Trophoblast cell (in vitro differentiated cells and primary cell): ENCODE results near the gene TOR1AIP1.

Experiments
- DNase-seq, 2 donors: peaks; one replicate each; pipeline ENCODE4 v3.0.0-alpha.2; 2016
- H2AFZ ChIP-seq: 2 replicates; pipeline ENCODE4 v1.6.1; 2013; ENCODE audit warnings: low read length, moderate library complexity, mild to moderate bottlenecking; ENCODE audit not compliant: insufficient read depth, poor library complexity
- H2AK5ac ChIP-seq: 2 replicates; pipeline ENCODE4 v1.6.1; 2013; ENCODE audit warnings: mild to moderate bottlenecking, low read length
- H2BK120ac ChIP-seq: 2 replicates; pipeline ENCODE4 v1.6.1; 2013; ENCODE audit warnings: low read length, mild to moderate bottlenecking, moderate library complexity; ENCODE audit not compliant: insufficient read depth, poor library complexity
- H2BK12ac ChIP-seq: 2 replicates; pipeline ENCODE4 v1.6.1; 2013; ENCODE audit warnings: mild to moderate bottlenecking, low read length, moderate library complexity
- H2BK5ac ChIP-seq: 2 replicates; pipeline ENCODE4 v1.6.1; 2013; ENCODE audit warnings: low read length, low read depth, moderate library complexity, mild to moderate bottlenecking; ENCODE audit not compliant: poor library complexity
- H3K14ac ChIP-seq: 2 replicates; pipeline ENCODE4 v1.6.1; 2013; ENCODE audit warnings: mild to moderate bottlenecking, low read length
- H3K18ac ChIP-seq: 2 replicates; pipeline ENCODE4 v1.6.1; 2013; ENCODE audit warnings: mild to moderate bottlenecking, low read length
- H3K23ac ChIP-seq: 2 replicates; pipeline ENCODE4 v1.6.1; 2013; ENCODE audit warnings: low read length
- H3K27ac ChIP-seq: 2 replicates; pipeline ENCODE4 v1.5.1; 2013; ENCODE audit warnings: low read depth, mild to moderate bottlenecking, inconsistent platforms, low read length, moderate library complexity
- H3K27me3 ChIP-seq: 2 replicates; pipeline ENCODE4 v1.6.1; 2013; ENCODE audit warnings: inconsistent platforms, mild to moderate bottlenecking, low read length, moderate library complexity; ENCODE audit not compliant: insufficient read depth
- H3K36me3 ChIP-seq, 2 experiments: 1 replicate in 1 of 2; 2 replicates in 1 of 2; pipeline ENCODE4 v1.6.1; 2013; ENCODE audit warnings: low read length in 2 of 2, mild to moderate bottlenecking in 2 of 2, moderate library complexity in 1 of 2; ENCODE audit not compliant: insufficient read depth in 2 of 2, control insufficient read depth in 1 of 2
- H3K4ac ChIP-seq: 2 replicates; pipeline ENCODE4 v1.6.1; 2013; ENCODE audit warnings: low read depth, mild to moderate bottlenecking, low read length, moderate library complexity
- H3K4me1 ChIP-seq, 2 experiments: 1 replicate in 1 of 2; 2 replicates in 1 of 2; pipeline ENCODE4 v1.6.1; 2013; ENCODE audit warnings: low read length in 2 of 2, mild to moderate bottlenecking in 2 of 2, moderate library complexity in 1 of 2; ENCODE audit not compliant: insufficient read depth in 2 of 2, control insufficient read depth in 1 of 2
- H3K4me2 ChIP-seq: 2 replicates; pipeline ENCODE4 v1.6.1; 2013; ENCODE audit warnings: inconsistent platforms, mild to moderate bottlenecking, low read length, moderate library complexity
- H3K4me3 ChIP-seq: 2 replicates; pipeline ENCODE4 v1.5.1; 2013; ENCODE audit warnings: mild to moderate bottlenecking, low read depth, low read length, inconsistent platforms
- H3K79me1 ChIP-seq: one replicate; pipeline ENCODE4 v1.6.1; 2013; ENCODE audit warnings: low read length
- H3K79me2 ChIP-seq: 2 replicates; pipeline ENCODE4 v1.6.1; 2013; ENCODE audit warnings: low read length, mild to moderate bottlenecking; ENCODE audit not compliant: control insufficient read depth, insufficient read depth, poor library complexity
- H3K9ac ChIP-seq: 2 replicates; pipeline ENCODE4 v1.6.1; 2013; ENCODE audit warnings: mild to moderate bottlenecking, low read length
- H3K9me3 ChIP-seq: 2 replicates; pipeline ENCODE4 v1.6.1; 2013; ENCODE audit warnings: low read depth, mild to moderate bottlenecking, control low read depth, inconsistent platforms, low read length; ENCODE audit not compliant: insufficient read depth
- H4K12ac ChIP-seq: 2 replicates; pipeline ENCODE4 v1.6.1; 2013; ENCODE audit warnings: low read depth, mild to moderate bottlenecking, low read length, moderate library complexity
- H4K8ac ChIP-seq: 2 replicates; pipeline ENCODE4 v1.6.1; 2013; ENCODE audit warnings: low read depth, mild to moderate bottlenecking, low read length, moderate library complexity
- H4K91ac ChIP-seq: one replicate; pipeline ENCODE4 v1.6.1; 2013; ENCODE audit warnings: low read depth, mild to moderate bottlenecking, low read length, moderate library complexity
- WGBS: extraction: QIAGEN DNeasy Blood & Tissue Kit; methylation state at CpG from one replicate; pipeline ENCODE4 v1.1.7; 2013; ENCODE audit warnings: missing lambda C conversion rate; ENCODE audit not compliant: insufficient read length, insufficient coverage; ENCODE audit errors: extremely low coverage; 5-methylcytosine and 5-hydroxymethylcytosine counted together

Gene TOR1AIP1

DNA sequence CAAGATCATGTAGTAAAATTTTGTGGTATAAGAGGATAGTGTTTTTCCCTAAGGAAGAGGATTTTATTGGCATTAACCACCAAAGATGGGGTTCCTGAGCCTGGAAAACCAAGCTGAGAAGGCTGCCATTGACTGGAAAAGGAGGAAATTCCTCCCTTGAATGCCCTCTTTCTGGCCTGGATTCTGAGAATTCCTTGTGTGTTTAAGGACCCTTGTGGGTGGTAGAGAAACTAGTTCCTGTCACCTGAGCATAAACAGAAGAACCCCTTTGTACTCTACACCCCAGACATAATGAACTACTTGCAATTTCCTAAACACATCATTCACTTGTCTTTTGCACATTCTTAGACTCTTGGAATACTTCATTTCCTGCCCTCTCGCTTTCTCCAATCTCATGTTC lies 39.4 kb downstream of the TOR1AIP1 start:
- peaks cover 0 to 9% of the 10 kb centered on the region in 2 experiments for H3K36me3 ChIP-seq
- no peaks in the 10 kb centered on the region for H3K9me3 ChIP-seq
- peaks cover 2% of the 10 kb centered on the region in 2 experiments for H3K4me1 ChIP-seq
- WGBS: no CpG with 5 or more reads among the region's 1 CpG
- no peak overlapping the region for H3K23ac ChIP-seq
- no peaks in the 10 kb centered on the region for H3K79me1 ChIP-seq
- no peak overlapping the region for H2BK120ac ChIP-seq
- H3K27ac ChIP-seq: no peak overlapping the region
- no peak overlapping the region for H4K12ac ChIP-seq
- no peak overlapping the region for H2AK5ac ChIP-seq
- H3K14ac ChIP-seq: no peak overlapping the region
- no peak overlapping the region for H4K91ac ChIP-seq
- DNase-seq: no peak
- no peak overlapping the region for H3K9ac ChIP-seq
- H3K4ac ChIP-seq: no peak overlapping the region
- no peak overlapping the region for H2AFZ ChIP-seq
- H3K4me2 ChIP-seq: no peak overlapping the region
- no peak overlapping the region for H3K18ac ChIP-seq
- H3K79me2 ChIP-seq: no peaks in the 10 kb centered on the region
- H3K4me3 ChIP-seq: no peak overlapping the region
- H4K8ac ChIP-seq: no peak overlapping the region
- no peak overlapping the region for H2BK12ac ChIP-seq
- H3K27me3 ChIP-seq: no peaks in the 10 kb centered on the region
- H2BK5ac ChIP-seq: no peak overlapping the region

GRCh38 chr1:179921981-179922872 lies 40.1 kb downstream of the TOR1AIP1 start:
- H2AK5ac ChIP-seq: no peak overlapping the region
- H3K4me3 ChIP-seq: no peak overlapping the region
- no peak overlapping the region for H4K8ac ChIP-seq
- H3K23ac ChIP-seq: no peak overlapping the region
- no peak overlapping the region for H4K12ac ChIP-seq
- no peak overlapping the region for H3K18ac ChIP-seq
- H2BK12ac ChIP-seq: no peak overlapping the region
- no peak overlapping the region for H3K9ac ChIP-seq
- H3K4me2 ChIP-seq: no peak overlapping the region
- no peaks in the 10 kb centered on the region for H3K27me3 ChIP-seq
- no peak overlapping the region for H2AFZ ChIP-seq
- no peak overlapping the region for H3K27ac ChIP-seq
- peaks cover 2% of the 10 kb centered on the region in 2 experiments for H3K4me1 ChIP-seq
- no peak overlapping the region for H2BK5ac ChIP-seq
- H3K9me3 ChIP-seq: no peaks in the 10 kb centered on the region
- H3K4ac ChIP-seq: no peak overlapping the region
- WGBS: no CpG with 5 or more reads among the region's 8 CpGs
- H3K79me2 ChIP-seq: no peaks in the 10 kb centered on the region
- no peaks in the 10 kb centered on the region for H3K79me1 ChIP-seq
- H4K91ac ChIP-seq: no peak overlapping the region
- DNase-seq: no peak
- peaks cover 0 to 8% of the 10 kb centered on the region in 2 experiments for H3K36me3 ChIP-seq
- H2BK120ac ChIP-seq: no peak overlapping the region
- no peak overlapping the region for H3K14ac ChIP-seq

- peaks cover 0 to under 1% of the 10 kb centered on the region in 2 experiments for H3K36me3 ChIP-seq
- H3K4me2 ChIP-seq: no peak overlapping the region
- H3K79me2 ChIP-seq: no peaks in the 10 kb centered on the region
- H2BK120ac ChIP-seq: no peak overlapping the region
- H2AFZ ChIP-seq: no peak overlapping the region
- no peak overlapping the region for H4K12ac ChIP-seq
- H3K23ac ChIP-seq: no peak overlapping the region
- H4K91ac ChIP-seq: no peak overlapping the region
- no peak overlapping the region for H2BK12ac ChIP-seq
- no peaks in the 10 kb centered on the region for H3K9me3 ChIP-seq
- no peak overlapping the region for H2AK5ac ChIP-seq
- H3K18ac ChIP-seq: no peak overlapping the region
- H3K27me3 ChIP-seq: no peaks in the 10 kb centered on the region
- no peak overlapping the region for H3K4me3 ChIP-seq
- no peak overlapping the region for H3K27ac ChIP-seq
- peaks cover 2% of the 10 kb centered on the region in 2 experiments for H3K4me1 ChIP-seq
- no peak overlapping the region for H2BK5ac ChIP-seq
- no peak overlapping the region for H3K14ac ChIP-seq
- DNase-seq: no peak
- H4K8ac ChIP-seq: no peak overlapping the region
- H3K9ac ChIP-seq: no peak overlapping the region
- no peak overlapping the region for H3K4ac ChIP-seq
- H3K79me1 ChIP-seq: peaks cover under 1% of the 10 kb centered on the region
Observed at GRCh38 chr1:179923029-179923428, 40.9 kb downstream of the TOR1AIP1 start.

GRCh38 chr1:179924268-179924667 lies 42.2 kb downstream of the TOR1AIP1 start:
- Histone ChIP-seq H3K18ac (no peak overlapping the region), H2BK12ac (no peak overlapping the region), H3K4me2 (no peak overlapping the region), H2BK5ac (no peak overlapping the region), H3K9ac (no peak overlapping the region), H2AFZ (no peak overlapping the region), H2AK5ac (no peak overlapping the region), H3K14ac (no peak overlapping the region), H4K12ac (no peak overlapping the region), H3K27ac (no peak overlapping the region), H4K8ac (no peak overlapping the region), H3K79me1 (peaks cover 2% of the 10 kb centered on the region), H3K4me3 (no peak overlapping the region), H3K9me3 (no peaks in the 10 kb centered on the region), H4K91ac (no peak overlapping the region), H3K4ac (no peak overlapping the region), H3K23ac (no peak overlapping the region), H3K36me3 (no peaks in the 10 kb centered on the region), H3K4me1 (peaks cover 2% of the 10 kb centered on the region in 2 experiments), H2BK120ac (no peak overlapping the region), H3K79me2 (no peaks in the 10 kb centered on the region), H3K27me3 (no peaks in the 10 kb centered on the region)
- DNase-seq: no peak
- WGBS: no CpG with 5 or more reads among the region's 1 CpG
